Measurements from ENCODE around the gene HSP90AB1. TPM values are rescaled to one million over a fixed set of nuclear protein-coding genes. Genes with fewer than 3 reads are reported as not detected.

HSP90AB1 gene
- total RNA-seq, 1 donor from 2014 or later: 630 TPM

DNA sequence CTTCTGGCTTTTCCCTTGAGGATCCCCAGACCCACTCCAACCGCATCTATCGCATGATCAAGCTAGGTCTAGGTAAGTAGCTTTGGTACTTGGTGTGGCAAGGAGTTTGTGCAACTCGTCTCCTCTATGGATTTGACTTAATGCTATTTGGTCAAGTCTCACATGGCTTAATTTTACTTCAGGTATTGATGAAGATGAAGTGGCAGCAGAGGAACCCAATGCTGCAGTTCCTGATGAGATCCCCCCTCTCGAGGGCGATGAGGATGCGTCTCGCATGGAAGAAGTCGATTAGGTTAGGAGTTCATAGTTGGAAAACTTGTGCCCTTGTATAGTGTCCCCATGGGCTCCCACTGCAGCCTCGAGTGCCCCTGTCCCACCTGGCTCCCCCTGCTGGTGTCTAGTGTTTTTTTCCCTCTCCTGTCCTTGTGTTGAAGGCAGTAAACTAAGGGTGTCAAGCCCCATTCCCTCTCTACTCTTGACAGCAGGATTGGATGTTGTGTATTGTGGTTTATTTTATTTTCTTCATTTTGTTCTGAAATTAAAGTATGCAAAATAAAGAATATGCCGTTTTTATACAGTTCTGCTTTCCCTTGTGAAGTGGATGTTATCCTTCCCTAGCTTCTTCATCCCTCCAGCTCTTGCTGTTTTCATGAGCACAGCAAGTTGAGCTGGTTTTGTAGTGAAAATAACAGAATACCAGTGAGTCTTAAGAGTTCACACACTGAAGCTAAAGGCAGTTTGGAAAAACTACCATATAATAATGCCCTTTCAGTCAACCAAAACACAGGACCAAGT, 6.6 kb downstream of the HSP90AB1 start:
- DNase-seq (ENCODE audit: low spot score): no peak

DNA sequence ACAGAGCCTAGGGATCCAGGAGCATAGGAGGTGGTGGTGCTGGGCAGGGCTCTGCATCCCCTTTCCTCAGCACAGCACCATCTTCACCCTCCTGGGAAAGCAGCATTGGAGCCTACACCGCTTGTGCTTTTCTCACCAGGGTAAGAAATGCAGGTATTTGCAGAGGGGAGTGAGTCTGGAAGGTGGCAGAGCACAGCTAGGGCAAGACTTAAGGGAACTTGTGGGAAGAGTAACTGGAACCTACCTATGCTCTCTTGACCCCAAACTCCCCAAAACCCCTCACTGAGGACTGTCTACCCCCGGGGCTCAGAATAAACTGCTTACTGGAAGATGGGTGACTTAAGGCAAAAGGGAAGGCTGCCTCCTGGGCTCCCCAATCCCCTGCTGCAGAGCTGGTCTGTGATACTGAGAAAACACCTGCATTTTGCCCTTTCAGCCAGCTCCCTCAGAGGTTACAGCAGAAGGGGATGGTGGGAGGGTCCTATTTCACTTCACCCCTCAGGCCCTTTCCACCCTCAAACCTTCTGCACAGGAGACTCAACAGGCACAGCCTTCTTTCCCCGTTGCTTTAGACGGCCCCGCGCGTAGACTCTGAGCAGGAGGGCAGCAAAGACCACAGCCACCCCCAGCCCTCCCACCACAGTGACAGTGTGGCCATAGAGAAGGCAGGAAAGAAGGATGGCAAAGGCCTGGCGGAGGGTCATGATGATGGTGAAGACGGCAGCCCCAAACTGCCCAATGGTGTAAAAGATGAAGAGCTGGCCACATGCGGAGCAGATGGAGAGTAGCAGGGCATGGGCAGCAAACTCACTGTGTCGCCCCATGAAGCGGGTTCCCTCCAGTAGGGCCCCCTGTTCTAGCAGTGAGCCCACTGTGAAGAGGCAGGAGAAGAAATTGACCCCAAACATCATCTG, 7.5 kb downstream of the HSP90AB1 start:
- DNase-seq (ENCODE audit: low spot score): no peak

- DNase-seq (ENCODE audit: low spot score): no peak
Observed at GRCh38 chr6:44255105-44255808, 8.4 kb downstream of the HSP90AB1 start.

GRCh38 chr6:44255871-44256774, 9.2 kb downstream of the HSP90AB1 start:
- DNase-seq (ENCODE audit: low spot score): no peak

DNA sequence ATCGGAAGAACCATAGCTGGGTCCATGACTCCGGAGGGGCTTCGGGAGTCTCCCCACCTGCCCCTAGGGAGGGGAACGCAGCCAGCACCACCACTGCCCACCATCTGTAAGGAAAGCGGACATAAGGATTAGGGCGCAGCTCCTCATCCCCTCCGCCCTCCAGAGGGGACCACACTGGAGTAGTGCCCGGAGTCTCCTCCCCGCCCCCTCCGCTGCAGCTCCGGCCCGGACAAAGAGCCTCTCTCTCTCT, 9.8 kb downstream of the HSP90AB1 start:
- DNase-seq (ENCODE audit: low spot score): no peak

DNA sequence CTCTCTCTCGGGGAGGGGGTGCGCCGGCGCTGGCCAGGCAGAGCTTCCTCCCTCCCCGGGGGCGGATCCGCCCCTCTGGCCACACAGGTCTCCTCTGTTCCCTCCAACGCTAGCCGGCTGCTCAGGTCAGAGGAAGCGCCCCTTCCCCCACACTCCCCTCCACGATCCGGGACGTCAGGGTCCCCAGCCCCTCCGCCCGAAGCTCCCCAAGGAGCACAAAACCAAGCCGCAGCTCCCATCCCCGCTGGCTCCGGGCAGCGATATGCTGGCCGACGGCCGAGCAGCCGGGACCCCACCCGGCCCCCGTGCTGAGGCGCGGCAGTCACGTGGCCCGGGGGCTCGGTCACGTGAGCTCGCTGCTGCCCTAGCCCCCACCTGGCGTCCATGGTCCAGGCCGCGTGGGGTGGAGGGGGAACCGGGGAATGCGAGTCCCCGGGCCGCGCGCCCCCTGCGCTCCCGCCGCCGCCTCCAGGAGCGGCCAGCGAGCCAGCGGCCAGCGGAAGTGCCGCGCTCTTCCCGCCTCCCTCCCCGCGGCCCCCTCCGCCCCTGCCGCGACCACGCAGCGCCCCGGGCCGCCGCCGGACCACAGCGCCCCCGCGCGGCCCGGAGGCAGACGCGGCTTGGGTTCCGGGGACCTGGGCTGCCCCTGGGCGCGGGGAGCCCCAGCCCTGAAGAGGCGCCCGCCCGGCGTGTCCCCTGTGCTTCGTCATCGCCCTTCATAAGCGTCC, 10.3 kb downstream of the HSP90AB1 start, which contains the start of gene SLC35B2:
TSS of gene SLC35B2 (minus strand) at position 504 of the 728 bp plus-strand sequence. CDS start at position 386, 118 bp downstream.
- DNase-seq (ENCODE audit: low spot score): no peak

DNA sequence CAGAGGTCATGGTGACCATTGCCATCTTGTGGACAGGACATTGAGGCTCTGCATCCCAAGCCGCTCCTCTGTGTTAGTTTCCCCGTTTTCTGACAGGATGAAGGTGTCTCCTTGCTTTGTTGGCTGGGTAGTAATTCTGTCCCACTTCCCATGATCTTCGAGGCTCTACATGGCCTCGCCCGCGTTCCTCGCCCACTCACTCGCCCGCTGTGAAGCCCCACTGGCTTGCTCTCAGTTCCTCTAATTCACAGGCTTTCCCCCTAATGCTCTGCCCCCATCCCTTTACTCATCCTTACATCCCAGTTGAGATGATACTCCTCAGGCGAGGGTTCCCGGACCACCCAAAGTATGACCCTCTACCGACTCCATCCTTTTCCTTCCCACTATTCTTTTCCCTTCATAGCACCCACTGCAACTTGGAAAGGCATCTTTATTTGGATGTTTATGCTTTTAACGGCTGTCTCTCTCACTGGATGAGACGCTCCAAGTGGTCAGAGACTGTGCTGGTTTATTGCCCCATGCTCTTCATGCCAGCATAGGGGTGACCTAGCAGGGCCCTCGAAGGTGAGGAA, 10.9 kb downstream of the HSP90AB1 start:
- DNase-seq (ENCODE audit: low spot score): no peak

DNA sequence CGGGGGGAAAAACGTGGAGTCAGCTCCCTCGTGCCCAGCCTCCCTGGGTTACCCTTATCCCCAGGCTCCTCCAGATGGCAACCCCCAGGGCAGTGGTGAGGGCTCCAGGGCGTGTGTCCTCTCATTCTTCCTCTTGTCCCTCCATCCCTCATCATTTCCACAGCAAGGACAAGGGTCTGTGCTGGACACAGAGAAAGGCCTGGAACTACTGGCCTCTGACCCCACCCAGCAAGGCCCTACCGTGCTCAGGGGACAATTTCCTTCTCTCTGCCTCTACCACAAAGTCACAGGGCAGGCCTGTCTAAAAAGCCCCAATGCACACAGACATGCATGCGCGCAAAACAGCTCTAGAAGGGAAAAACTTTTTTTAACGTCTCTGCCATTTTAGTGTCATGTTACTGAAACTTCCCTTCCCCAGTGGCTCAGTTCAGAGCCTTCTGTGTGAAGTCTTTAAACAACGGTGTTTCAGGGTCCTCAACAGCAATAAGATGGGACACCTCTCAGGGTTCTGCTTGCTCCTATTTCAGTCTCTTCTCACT, 11.5 kb downstream of the HSP90AB1 start:
- no peak for DNase-seq (ENCODE audit: low spot score)

GRCh38 chr6:44258921-44259320, 12.0 kb downstream of the HSP90AB1 start:
- no peak for DNase-seq (ENCODE audit: low spot score)

DNA sequence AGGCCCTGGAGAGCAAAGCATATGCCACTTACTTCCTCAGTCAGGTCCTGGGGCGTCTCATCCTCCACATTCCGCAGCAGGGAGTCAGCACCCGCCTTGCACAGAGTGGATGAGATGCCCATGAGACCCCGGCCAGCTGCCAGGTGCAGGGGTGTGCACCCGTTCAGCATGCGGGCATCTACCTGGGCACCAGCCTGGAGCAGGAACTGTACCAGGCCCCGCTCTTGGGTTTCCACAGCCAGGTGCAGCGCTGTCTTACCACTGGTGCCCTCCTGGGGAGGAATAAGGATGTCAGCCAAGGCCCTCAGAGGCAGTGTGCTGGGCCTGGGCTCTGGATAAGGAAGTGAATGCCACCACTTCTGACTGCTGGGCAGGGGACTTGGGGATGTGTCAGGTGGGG, 13.1 kb downstream of the HSP90AB1 start:
- DNase-seq (ENCODE audit: low spot score): no peak

DNA sequence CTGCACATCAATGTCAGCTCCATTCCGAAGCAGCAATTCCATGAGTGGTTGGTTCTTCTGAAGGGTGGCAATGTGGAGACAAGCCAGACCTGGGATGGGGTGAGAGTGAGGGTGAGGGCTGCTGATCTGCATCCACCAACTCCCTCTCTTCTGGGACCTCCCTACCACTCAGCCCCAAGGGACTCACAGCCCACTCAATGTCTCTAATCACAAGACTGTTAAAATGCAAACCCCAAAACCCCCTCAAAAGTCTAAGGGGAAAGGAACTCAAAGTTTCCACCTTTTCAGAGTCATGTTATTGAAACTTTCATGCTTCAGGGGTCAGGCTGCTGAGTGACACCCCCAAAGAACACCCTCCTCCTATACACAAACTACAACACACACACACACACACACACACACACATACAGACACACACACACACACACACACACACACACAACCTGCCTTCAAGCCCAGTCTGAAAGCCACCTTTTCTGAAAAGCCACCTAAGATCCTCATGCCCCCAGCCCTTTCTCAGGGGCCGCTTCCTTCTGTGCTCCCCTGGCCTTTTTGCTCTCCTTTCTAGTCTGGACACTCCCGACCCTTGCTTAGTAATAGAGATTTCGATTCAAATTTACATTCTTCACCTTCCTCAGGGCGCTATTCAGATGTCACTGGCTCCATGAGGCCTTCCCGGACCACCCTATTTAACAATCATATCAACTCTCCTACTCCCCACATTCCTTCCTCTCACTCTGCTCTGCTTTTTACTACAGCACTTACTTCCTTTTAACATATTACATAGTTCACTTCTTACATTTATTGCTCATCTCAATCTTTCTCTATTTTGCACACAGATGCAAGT, 13.8 kb downstream of the HSP90AB1 start:
- DNase-seq (ENCODE audit: low spot score): no peak

DNA sequence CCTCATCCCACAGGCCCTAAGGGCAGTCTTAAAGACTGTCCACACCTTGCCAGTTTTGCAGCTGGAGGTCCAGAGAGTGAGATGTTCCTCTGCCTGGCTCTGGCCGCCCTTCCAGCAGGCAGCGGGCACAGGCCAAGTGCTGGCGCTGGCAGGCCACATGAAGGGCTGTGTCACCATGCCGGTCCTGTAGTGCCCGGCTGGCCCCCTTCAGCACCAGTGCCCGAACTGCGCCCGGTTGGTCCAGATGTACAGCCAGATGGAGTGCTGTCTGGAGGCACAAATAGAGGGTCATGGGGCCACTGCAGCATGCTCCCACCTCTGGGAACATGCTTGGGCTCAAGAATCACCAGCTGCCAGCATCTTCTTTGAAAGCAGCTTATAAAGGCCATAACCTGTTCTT, 14.7 kb downstream of the HSP90AB1 start:
- no peak for DNase-seq (ENCODE audit: low spot score)

DNA sequence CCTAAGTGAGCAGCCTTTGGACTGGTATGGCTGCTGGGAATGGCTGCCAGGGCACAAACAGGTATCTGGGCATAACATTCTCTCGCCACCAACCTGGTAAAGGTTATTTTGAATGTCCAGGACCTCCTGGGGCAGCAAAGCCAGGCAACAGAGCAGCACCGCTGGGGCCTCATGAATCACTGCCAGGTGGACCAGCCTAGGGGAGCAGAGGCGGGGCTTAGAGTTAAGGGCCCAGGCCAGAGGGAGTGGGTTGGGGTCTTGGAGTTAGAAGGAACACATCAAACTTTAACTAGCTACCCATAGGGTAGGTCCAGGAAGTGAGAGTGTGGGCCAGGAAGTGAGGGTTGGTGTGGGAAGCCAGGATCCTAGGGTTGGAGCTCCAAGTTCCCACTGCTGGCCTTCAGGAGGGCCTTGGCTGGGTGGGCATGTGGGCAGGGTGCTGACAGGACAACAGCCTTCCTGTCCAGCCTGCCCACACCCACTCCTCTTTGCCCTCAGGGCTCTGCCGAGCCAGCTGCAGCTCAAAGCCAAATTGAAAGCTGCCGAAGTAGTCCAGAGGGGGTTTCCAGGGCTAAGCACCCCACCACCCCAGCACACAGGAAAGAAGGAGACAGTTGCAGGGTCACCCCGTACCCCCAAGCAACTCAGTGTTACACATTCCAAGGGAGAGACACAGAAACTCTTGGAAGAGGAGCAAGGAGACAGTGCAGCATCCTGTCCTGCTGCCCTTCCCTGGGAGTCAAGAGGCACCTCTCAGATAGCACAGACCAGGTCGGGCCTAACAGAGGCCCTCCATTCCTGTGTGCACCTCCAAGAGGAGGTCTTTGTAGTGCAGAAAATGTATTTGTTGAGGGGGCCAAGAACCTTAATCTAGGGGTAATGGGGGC, 15.8 kb downstream of the HSP90AB1 start:
- DNase-seq (ENCODE audit: low spot score): no peak

DNA sequence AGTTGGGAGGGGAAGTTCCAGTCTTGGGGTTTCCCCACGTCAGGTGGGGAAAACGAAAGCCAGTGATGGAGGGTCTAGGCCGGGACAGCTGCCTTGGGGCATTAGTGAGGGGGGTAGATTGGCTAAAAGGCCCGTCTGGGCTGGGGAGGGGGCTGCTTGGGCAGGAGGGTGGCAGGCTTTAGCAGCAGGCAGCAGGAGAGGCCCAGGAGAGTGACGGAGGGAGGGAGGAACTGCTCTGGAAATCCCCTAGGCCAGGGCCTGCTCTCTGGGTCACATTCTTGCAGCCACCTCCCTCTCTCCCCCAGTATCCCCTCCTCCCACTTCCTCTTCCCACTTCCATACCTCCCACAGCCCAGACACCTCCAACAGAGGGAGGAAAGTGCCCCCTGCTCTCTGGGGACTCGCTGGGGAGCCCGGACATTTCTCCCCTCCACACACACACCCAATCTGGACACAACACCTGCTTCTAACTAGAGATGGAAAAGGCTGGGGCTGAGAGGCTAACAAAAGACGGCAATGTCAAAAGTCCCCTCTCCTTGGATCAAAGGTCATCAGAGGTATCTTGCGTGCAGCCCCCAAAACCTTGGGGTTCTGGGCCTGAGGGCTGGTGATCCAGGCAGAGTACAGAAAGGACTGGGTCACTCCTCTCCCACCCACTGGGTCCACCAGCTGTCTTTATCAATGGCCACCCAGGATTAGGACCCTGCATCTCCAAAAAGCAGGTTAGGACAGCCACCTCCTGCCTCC, 16.6 kb downstream of the HSP90AB1 start:
- no peak for DNase-seq (ENCODE audit: low spot score)

- no peak for DNase-seq (ENCODE audit: low spot score)
Observed at GRCh38 chr6:44264154-44265006, 17.5 kb downstream of the HSP90AB1 start.
